Activated naive CD4-positive, alpha-beta T cell treated with anti-CD3 and anti-CD28 coated beads, Interleukin-2, amount 10 ng/mL, durations not matched to agents 7 days and 5 days (primary cell): Measurements from ENCODE around the gene ATF5.

Experiments used
- CTCF ChIA-PET: fragments of 350-600 bp; sonication (Branson Sonifier 250); formaldehyde crosslinking; loops from one replicate; lab custom pipeline; 2021; ENCODE audit warnings: antibody characterized with exemption; lab: Charles Lee
- DNase-seq: peaks from one replicate; pipeline ENCODE4 v3.0.0-alpha.2; 2020
- H3K27ac Mint-ChIP-seq: one replicate; pipeline ENCODE4 v1.8.0; 2021; ENCODE audit warnings: mild to moderate bottlenecking, moderate library complexity, mixed read lengths
- H3K27me3 Mint-ChIP-seq: one replicate; pipeline ENCODE4 v1.8.0; 2021; ENCODE audit warnings: mild to moderate bottlenecking, mixed read lengths
- H3K36me3 Mint-ChIP-seq: one replicate; pipeline ENCODE4 v1.8.0; 2021; ENCODE audit warnings: mixed read lengths
- H3K4me1 Mint-ChIP-seq: one replicate; pipeline ENCODE4 v1.8.0; 2021; ENCODE audit warnings: mixed read lengths
- H3K4me3 Mint-ChIP-seq: one replicate; pipeline ENCODE4 v1.8.0; 2021; ENCODE audit warnings: mild to moderate bottlenecking, moderate library complexity, mixed read lengths
- H3K9me3 Mint-ChIP-seq: one replicate; pipeline ENCODE4 v1.8.0; 2021; ENCODE audit warnings: mixed read lengths

The ATF5 gene

DNA sequence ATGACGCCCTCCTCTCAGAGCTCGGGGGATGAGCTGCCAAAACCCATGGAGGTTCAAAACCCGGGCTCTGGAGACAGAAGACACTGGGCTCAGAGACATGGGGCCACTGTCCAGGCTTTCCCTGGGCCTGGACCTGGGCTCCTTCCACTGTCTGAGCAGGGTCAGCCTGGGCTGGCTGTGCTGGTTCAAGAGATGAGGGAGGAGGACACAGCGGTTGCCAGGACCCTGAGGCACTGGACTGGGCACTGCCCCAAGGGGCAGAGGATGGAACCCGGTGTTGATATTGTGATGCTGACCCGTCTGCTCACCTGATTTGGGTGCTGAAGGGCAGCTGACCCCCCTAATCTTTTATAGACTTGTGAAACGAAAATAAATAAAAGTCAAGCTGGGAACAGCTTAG lies 46.0 kb downstream of the ATF5 start:
- no peaks in the 10 kb centered on the region for H3K4me1 Mint-ChIP-seq
- no peaks in the 10 kb centered on the region for H3K9me3 Mint-ChIP-seq
- H3K4me3 Mint-ChIP-seq = no peak overlapping the region
- H3K27ac Mint-ChIP-seq = no peak overlapping the region
- CTCF ChIA-PET = interaction anchor here (1.5 kb wide), 1 partner anchor 37 kb away, joined by 4 read pairs; no protein-coding TSS in a partner anchor
- H3K27me3 Mint-ChIP-seq = peaks cover 5% of the 10 kb centered on the region
- DNase-seq = no peak
- H3K36me3 Mint-ChIP-seq = peaks cover 2% of the 10 kb centered on the region

DNA sequence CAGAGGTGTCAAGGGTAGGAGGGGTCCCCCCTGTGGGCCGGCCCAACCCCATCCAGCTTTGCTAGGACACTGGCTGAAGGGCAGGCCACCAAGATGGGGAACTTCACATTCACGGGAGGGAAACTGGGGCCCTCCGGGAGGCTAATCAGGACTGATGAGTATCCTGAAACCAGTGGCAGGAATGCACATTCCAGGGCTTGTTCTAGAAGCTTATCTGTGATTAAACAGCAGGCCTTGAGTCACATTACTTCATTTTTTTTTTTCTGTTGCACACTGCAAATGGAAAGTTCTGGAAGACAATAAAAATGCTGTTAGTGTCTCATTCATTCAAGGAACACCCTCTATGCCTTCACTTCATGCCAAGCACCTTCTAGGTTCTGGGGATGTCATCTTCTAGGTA lies 47.5 kb downstream of the ATF5 start:
- no peak for DNase-seq
- CTCF ChIA-PET = interaction anchor here (1.5 to 1.7 kb wide), 2 partner anchors 8 to 39 kb away, joined by 4 to 6 read pairs; no protein-coding TSS in a partner anchor
- no peak overlapping the region for H3K27ac Mint-ChIP-seq
- peaks cover 5% of the 10 kb centered on the region for H3K27me3 Mint-ChIP-seq
- H3K36me3 Mint-ChIP-seq = peaks cover 4% of the 10 kb centered on the region
- H3K4me3 Mint-ChIP-seq = no peak overlapping the region
- no peaks in the 10 kb centered on the region for H3K4me1 Mint-ChIP-seq
- H3K9me3 Mint-ChIP-seq = no peaks in the 10 kb centered on the region

DNA sequence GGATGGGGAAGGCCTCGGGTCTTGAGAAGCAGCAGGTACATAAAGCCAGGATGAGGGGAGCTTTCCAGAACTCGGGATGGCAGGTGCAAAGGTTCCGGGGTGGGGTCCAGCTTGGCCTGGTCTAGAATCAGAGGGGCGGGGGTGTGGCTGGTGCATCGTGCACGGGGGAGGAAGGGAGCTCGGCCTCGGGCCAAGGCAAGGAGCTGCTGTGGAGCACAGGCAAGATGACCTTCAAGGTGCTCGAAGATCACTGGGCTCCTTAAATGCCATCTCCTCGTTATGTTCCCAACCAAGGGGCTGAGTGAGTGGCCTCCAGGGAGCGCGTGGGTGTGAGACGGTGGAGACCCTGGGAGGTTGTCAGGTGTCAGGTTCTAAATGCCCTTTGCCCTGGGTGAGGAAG lies 48.1 kb downstream of the ATF5 start:
- Mint-ChIP-seq H3K27me3 (peaks cover 5% of the 10 kb centered on the region), H3K4me1 (no peaks in the 10 kb centered on the region), H3K27ac (no peak overlapping the region), H3K9me3 (no peaks in the 10 kb centered on the region), H3K4me3 (no peak overlapping the region), H3K36me3 (peaks cover 5% of the 10 kb centered on the region)
- CTCF ChIA-PET = interaction anchor here (1.7 kb wide), 1 partner anchor 8 kb away, joined by 6 read pairs; no protein-coding TSS in a partner anchor
- no peak for DNase-seq

DNA sequence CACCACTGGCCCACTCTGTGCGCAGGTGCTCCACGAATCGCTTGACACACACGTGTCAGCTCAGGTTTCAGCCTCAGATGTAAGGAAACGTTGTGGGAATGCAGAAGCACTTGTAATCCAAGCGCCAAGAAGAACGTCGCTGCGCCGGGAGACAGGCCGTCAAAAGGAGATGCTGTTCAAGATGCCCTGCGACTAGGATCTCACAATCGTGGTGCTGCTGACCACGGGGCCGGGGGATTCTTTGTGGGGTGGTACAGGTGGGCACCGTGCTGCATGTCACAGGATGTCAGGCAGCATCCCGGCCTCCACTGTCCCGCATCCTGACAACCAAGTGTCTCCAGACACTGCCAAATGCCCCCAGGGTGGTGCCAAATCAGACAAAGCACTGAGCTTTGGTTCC lies 48.9 kb downstream of the ATF5 start:
- CTCF ChIA-PET = interaction anchor here (1.2 kb wide), 1 partner anchor 40 kb away, joined by 7 read pairs; no protein-coding TSS in a partner anchor
- no peak overlapping the region for H3K4me3 Mint-ChIP-seq
- H3K27me3 Mint-ChIP-seq = peaks cover 5% of the 10 kb centered on the region
- H3K4me1 Mint-ChIP-seq = no peaks in the 10 kb centered on the region
- no peak for DNase-seq
- no peaks in the 10 kb centered on the region for H3K9me3 Mint-ChIP-seq
- H3K36me3 Mint-ChIP-seq = peaks cover 5% of the 10 kb centered on the region
- H3K27ac Mint-ChIP-seq = no peak overlapping the region

DNA sequence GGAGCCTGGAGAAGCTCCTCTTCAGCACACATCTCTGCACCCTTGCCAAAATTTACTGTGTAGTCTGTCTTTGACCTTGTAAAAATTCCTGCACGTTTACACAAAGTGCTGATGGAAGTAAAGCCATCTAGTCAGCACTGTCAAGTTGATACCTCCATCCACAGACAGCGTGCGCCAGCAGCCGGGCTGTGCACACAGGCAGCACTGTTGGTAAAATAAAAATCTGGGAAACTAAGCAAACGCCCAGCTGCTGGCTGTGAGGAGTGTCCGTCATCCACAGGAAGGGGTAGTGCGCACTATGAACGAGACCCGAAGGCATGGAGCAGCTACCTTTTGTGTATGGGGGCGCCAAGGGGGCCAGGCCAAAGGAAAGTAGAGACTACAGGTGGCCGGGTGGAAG lies 49.3 kb downstream of the ATF5 start:
- DNase-seq = no peak
- peaks cover 3% of the 10 kb centered on the region for H3K27me3 Mint-ChIP-seq
- H3K4me3 Mint-ChIP-seq = no peak overlapping the region
- CTCF ChIA-PET = interaction anchor here (1.2 kb wide), 1 partner anchor 41 kb away, joined by 7 read pairs; no protein-coding TSS in a partner anchor
- no peak overlapping the region for H3K27ac Mint-ChIP-seq
- H3K36me3 Mint-ChIP-seq = peaks cover 5% of the 10 kb centered on the region
- no peaks in the 10 kb centered on the region for H3K9me3 Mint-ChIP-seq
- no peaks in the 10 kb centered on the region for H3K4me1 Mint-ChIP-seq

DNA sequence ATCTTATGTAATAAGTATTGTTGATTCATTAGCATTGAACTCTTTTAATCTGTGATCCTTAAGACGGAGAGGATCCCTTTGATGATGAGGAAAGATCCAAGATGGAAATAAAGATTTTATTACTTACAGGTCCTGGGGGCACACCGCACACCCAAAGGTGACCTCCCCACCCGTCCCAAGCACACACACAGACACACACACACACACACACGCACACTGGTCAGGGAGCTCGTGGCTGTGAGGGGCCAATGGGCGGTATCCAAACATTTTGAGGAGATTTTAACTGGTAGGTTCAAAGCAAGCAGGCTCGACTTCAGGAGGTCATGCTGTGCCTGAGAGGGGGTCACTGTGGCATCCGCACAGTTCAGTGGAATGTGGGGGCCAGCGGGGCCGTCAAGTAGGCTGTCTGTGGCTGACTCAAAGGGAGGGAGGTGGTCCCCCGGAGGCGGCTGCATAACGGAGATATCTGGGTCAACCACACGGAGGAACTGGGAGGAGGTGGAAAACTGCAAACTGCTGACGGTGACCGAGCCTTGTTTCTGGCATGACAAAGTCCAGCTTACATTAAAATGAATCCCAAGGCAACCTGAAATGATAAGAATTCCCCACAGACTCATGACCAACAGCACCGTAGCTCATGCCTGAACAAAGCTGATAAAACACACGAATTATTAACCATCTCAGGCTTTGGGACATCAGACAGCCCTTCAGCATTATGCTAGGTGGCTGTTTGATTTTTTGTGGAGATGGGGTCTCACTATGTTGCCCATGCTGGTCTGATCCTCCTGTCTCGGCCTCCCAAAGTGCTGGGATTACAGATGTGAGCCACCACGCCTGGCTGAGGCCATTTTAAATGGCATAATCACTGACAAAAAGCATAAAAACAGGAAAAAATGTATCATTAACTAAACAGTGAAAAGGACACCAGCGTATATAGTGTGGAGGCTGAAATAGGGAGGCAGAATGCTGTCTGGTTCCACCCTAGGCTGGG lies 52.9 kb downstream of the ATF5 start:
- Mint-ChIP-seq H3K4me3 (no peak overlapping the region), H3K36me3 (peaks cover 18% of the 10 kb centered on the region), H3K27ac (no peak overlapping the region), H3K27me3 (no peaks in the 10 kb centered on the region), H3K4me1 (no peaks in the 10 kb centered on the region), H3K9me3 (no peaks in the 10 kb centered on the region)
- no peak for DNase-seq
- CTCF ChIA-PET = interaction anchor here (0.6 to 5.5 kb wide), 2 partner anchors 44 kb away, joined by 3 to 31 read pairs; no protein-coding TSS in a partner anchor
